Gastrocnemius medialis (tissue), 4 donors: ENCODE data around the gene RNF222.

Source experiments
- CTCF ChIP-seq, 5 experiments: fragments of 450-650 bp in 3 of 5; fragments of 200-600 bp in 2 of 5; sonication (generic) in 2 of 5; IDR thresholded peaks in 4 of 5; conservative IDR thresholded peaks in 1 of 5; 1 replicate in 4 of 5; 2 replicates in 1 of 5; pipeline ENCODE4 v1.5.1; 2016 to 2019; ENCODE audit warnings: antibody characterized with exemption in 5 of 5, mild to moderate bottlenecking in 3 of 5, moderate library complexity in 3 of 5
- POLR2A ChIP-seq, 2 donors: fragments of 450-650 bp; IDR thresholded peaks; one replicate each; pipeline ENCODE4 v1.6.1; 2017; ENCODE audit warnings: antibody characterized with exemption in 2 of 2, mild to moderate bottlenecking in 2 of 2, moderate library complexity in 2 of 2

- no peak for TF ChIP-seq CTCF (IDR thresholded peaks at IDR 0.05 in 4 of 5, conservative IDR thresholded peaks at IDR 0.05 in 1 of 5)
- TF ChIP-seq POLR2A (IDR thresholded peaks at IDR 0.05), result no peak
Observed at GRCh38 chr17:8398980-8399379, 1.4 kb upstream of the RNF222 start.
